NCI-H748 (cell line): ENCODE data around the gene KIF6.

Source experiments
- DNase-seq: peaks from one replicate; lab custom pipeline; 2025; ENCODE audit not compliant: unreplicated experiment; lab: John Stamatoyannopoulos, UW

Gene KIF6

GRCh38 chr6:39330057-39330456 lies 395.2 kb downstream of the KIF6 start:
- peak; percentile 54 for DNase-seq

GRCh38 chr6:39328066-39328465 lies 397.1 kb downstream of the KIF6 start:
- no peak for DNase-seq

GRCh38 chr6:39327507-39327906 lies 397.7 kb downstream of the KIF6 start:
- DNase-seq: peak; percentile 43

DNA sequence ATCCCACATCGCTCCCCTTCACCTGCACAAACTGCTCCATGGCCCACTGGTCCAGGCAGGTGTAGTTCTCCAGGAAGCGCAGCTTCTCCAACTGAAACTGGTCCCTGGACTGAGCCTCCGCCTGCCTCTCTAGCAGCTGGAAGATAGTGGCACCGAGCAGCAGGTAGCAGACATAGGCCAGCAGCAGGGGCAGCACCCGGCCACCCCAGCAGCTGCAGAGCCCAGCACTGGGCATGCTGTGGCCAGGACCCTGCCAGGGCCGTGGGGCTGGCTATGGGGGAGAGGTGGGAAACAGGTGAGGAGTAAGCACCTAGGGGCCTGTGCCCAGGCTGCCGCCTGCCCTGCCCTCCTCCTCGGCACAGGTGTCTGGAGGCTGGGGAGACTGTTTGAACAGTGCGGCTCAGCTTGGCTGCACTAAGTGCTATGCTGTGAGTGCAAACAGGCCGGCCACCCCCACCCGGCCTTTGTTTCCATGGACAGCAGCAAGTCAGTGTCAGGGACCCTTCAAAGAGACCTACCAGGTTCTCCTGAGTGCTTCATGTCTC lies 402.8 kb downstream of the KIF6 start, which contains the start of gene KCNK16:
KCNK16 (minus strand) TSS at position 397 of the 545 bp plus-strand sequence; CDS start at position 235, 162 bp downstream.
- peak; percentile 65 for DNase-seq

- DNase-seq: no peak
Observed at GRCh38 chr6:39321761-39322160, 403.4 kb downstream of the KIF6 start.

- no peak for DNase-seq
Observed at GRCh38 chr6:39320363-39320984, 404.7 kb downstream of the KIF6 start.

GRCh38 chr6:39319621-39320362 lies 405.4 kb downstream of the KIF6 start:
- DNase-seq: no peak

DNA sequence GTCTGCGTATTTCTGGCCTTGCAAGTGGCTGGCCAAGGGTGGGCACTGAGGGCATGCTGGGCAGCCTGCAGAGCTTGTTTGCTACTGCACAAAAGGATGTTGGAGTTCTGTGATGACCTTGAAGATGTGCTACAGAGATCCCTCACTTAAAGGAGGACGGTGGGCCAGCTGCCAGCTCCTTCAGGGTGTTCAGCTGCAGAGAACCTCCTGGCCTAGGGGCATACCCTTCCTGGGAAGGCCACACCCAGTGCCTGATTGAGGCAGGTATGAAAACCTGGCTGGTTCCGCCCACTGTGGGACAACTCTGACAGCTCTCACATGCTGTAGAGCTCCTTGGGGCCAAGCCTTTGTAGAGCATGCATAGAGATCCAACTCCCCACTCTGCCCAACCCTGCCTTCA lies 408.0 kb downstream of the KIF6 start:
- no peak for DNase-seq

GRCh38 chr6:39314273-39314795 lies 410.9 kb downstream of the KIF6 start, which contains the start of gene KCNK17:
TSS of gene KCNK17 (minus strand) at chr6:39314419. CDS start at chr6:39314320, 99 bp downstream.
- DNase-seq: no peak

DNA sequence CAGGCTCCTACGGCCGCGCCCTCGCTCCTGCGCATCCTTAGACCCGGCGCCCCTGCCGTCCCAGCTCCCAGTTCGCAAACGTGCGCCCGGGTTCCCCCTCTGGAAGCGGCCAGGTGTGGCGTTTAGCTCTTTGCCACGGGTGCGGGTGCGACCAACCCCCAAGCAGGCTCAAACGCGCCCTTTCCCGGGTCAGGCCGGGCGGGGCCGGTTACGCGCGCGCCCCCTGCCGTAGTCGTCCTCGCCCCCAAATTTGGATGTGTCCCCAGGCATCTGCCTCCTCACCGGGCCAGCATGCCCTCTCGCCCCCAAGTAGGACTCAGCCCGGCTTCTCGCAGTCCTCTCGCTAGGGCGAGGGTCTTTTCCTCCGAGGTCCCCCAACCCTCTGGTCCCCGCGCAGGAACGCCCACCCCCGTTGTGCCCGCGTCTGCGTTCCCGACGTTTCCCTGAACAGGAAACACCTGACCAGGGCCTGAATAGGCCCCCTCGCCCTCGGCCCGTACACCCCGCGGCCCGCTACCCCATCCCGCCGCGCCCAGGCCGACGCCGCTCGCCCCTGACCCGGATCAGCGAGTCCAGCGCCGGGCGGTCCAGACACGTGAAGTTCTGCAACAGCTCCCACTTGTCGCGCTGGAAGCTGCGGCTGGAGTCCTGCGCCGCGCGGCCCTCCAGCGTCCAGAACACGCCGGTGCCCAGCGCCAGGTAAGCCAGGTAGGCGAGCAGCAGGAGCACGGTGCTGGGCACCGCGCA lies 411.5 kb downstream of the KIF6 start:
- DNase-seq: peak; percentile 56

GRCh38 chr6:39312912-39313525 lies 412.2 kb downstream of the KIF6 start:
- peak; percentile 48 for DNase-seq

DNA sequence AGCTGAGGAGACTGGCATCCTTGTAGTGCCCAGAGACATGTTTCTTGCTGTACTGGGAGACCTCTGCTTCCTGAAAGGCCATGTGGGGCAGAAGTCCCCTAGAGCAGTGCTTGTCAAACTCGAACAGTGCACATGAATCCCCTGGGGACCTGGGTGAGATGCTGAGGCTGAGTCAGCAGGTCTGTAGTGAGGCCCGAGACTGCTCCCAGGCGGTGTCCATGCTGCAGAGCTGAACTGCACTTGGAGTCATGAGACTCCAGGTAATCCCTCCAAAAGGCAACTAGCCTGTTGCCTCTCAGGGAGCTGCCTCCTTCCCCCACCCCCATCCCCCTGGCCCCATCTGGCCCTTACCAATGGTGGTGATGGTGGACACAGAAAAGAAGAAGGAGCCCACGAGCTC lies 414.7 kb downstream of the KIF6 start:
- DNase-seq: no peak

GRCh38 chr6:39309942-39310531 lies 415.2 kb downstream of the KIF6 start:
- peak; percentile 74 for DNase-seq

DNA sequence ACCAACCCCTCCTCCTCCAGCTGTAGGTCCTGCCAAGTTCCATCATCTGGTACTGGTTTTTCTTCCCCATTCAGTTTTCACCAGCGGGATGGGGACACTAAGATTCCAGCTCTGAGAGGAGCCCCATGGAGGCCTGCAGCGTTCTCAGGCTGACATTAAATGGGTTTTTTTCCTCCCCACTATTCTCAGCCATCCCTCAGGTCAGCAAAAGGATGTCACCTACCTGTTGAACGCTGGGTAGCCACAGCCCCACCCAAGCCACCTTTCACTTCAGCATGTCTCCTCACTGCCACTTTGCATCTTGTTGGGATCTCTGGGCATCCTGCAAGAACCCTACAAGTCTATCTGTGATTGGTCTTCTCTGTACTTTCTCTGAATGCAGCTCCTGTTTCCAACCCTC lies 417.7 kb downstream of the KIF6 start:
- DNase-seq: no peak

DNA sequence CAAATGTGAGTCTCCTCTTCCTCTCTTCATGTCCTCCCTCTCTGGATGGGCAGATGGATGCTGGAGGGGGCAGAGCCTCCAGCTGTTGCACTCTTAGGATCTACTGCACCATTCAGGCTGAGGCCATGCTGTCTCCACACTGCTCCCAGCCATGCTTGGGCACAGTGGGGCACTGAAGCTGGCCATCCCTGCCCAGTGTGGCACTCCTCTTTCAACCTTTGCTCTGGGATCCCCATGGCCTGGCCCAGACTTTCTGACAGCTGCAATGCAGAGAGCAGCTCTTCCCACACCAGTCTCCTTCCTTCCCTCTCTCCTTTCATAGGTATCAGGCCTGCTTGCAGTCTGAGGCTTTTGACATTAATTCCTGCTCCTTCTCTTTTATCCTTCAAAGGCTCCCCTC lies 420.3 kb downstream of the KIF6 start:
- no peak for DNase-seq

GRCh38 chr6:39303425-39304153 lies 421.6 kb downstream of the KIF6 start:
- DNase-seq: no peak

GRCh38 chr6:39302669-39303424 lies 422.4 kb downstream of the KIF6 start:
- peak; percentile 85 for DNase-seq

DNA sequence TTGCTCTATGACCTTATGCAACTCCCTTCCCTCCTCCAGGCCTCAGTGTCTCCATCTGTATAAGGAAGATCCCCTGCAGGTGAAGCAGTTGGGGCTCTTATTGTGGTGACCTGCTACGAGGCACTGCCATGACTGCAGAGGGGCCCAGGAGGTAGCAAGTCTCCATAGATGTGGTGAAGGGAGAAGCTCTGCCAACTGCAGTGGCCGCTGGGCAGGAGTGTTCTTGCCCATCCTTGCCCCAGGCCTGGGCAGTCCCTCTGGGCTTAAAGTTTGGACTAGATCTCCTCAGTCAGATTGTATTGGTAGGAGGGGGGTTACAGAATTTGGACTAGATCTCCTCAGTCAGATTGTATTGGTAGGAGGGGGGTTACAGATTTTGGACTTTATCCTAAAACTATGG lies 423.2 kb downstream of the KIF6 start:
- no peak for DNase-seq

- no peak for DNase-seq
Observed at GRCh38 chr6:39301606-39302005, 423.6 kb downstream of the KIF6 start.
